Right atrium auricular region (tissue), 2 donors: ENCODE measurements around the gene LHFPL2. TPM values are rescaled to one million over a fixed set of nuclear protein-coding genes. Genes with fewer than 3 reads are reported as not detected.

ENCODE experiments used
- DNase-seq: peaks from one replicate; pipeline ENCODE4 v3.0.0-alpha.2; 2019; ENCODE audit warnings: low spot score
- H3K27ac ChIP-seq, 2 donors: fragments of 200-600 bp; sonication (generic); 1 replicate in 1 of 2; 2 replicates in 1 of 2; pipeline ENCODE4 v1.5.1; 2016 to 2019
- H3K27me3 ChIP-seq, 2 donors: fragments of 200-600 bp; sonication (generic); one replicate each; pipeline versions ENCODE4 v1.5.1 to v1.6.0; 2017 to 2019
- H3K36me3 ChIP-seq: fragments of 200-600 bp; sonication (generic); one replicate; pipeline ENCODE4 v1.5.1; 2016
- H3K4me1 ChIP-seq, 2 donors: fragments of 200-600 bp; sonication (generic); one replicate each; pipeline versions ENCODE4 v1.5.1 to v1.6.0; 2017 to 2019
- H3K4me3 ChIP-seq, 2 donors: fragments of 200-600 bp; sonication (generic); 1 replicate in 1 of 2; 2 replicates in 1 of 2; pipeline ENCODE4 v1.5.1; 2017 to 2019; ENCODE audit warnings: mild to moderate bottlenecking in 1 of 2, moderate library complexity in 1 of 2
- H3K9me3 ChIP-seq, 2 donors: fragments of 200-600 bp; sonication (generic); one replicate each; pipeline ENCODE4 v1.5.1; 2019
- total RNA-seq, 2 donors: library from RNA; depleted of rRNA; stranded (reverse); fragments of >200 nt; gene quantifications; one replicate each; pipeline ENCODE4 v1.1.0, GENCODE V29; 2016
- TF ChIP-seq, protein P1 (sequence below), 2 donors: fragments of 200-600 bp; sonication (generic); IDR thresholded peaks; one replicate each; pipeline ENCODE4 v1.5.1; 2019; ENCODE audit warnings: antibody characterized with exemption in 2 of 2

LHFPL2 gene
- total RNA-seq, 2 donors from 2014 or later: 9.9 to 15.9 TPM

DNA sequence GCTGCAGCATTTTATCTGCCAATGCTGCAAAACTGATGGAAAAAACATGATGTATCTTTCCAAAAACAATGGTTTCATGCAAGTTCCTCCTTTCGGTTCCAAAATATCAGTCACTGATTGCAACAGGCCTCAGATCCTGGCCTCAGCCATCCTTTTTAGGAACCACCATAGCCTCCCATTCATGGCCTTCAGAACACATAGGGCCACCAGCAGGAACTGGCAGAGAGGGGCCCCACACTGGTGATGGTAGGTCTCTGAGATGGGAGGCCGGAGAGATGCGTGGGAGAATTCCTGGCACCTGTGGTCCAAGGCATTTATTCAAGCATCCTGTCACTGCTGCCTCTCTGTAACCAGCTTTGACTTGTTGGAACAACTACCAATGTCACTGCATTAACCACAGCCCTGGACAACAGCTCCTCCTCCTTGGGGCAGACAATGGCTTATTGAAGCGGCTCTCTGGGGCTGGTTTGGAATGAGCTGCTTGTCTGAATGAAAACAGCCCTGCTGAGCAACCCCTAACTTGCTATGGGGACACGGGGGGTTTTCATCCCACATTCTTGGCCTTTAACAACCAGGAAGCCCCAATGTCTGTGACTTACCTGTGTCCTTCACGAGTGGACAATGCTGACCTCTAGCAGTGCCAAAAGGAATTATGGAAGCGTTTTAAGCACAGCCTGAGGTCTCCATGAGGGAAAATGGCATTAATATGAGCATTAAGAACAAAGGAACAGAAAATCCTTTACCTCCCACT, 108.1 kb downstream of the LHFPL2 start:
- H3K27ac ChIP-seq: peak overlapping the region; percentile 52 to 73
- no peak overlapping the region for H3K4me3 ChIP-seq
- peak; percentile 84 for DNase-seq
- H3K4me1 ChIP-seq: peaks cover 0 to 26% of the 10 kb centered on the region in 2 donors
- TF ChIP-seq, protein P1, sequence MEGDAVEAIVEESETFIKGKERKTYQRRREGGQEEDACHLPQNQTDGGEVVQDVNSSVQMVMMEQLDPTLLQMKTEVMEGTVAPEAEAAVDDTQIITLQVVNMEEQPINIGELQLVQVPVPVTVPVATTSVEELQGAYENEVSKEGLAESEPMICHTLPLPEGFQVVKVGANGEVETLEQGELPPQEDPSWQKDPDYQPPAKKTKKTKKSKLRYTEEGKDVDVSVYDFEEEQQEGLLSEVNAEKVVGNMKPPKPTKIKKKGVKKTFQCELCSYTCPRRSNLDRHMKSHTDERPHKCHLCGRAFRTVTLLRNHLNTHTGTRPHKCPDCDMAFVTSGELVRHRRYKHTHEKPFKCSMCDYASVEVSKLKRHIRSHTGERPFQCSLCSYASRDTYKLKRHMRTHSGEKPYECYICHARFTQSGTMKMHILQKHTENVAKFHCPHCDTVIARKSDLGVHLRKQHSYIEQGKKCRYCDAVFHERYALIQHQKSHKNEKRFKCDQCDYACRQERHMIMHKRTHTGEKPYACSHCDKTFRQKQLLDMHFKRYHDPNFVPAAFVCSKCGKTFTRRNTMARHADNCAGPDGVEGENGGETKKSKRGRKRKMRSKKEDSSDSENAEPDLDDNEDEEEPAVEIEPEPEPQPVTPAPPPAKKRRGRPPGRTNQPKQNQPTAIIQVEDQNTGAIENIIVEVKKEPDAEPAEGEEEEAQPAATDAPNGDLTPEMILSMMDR (IDR thresholded peaks at IDR 0.05): no peak
- no peaks in the 10 kb centered on the region for H3K27me3 ChIP-seq
- H3K9me3 ChIP-seq: no peaks in the 10 kb centered on the region
- H3K36me3 ChIP-seq: no peaks in the 10 kb centered on the region

DNA sequence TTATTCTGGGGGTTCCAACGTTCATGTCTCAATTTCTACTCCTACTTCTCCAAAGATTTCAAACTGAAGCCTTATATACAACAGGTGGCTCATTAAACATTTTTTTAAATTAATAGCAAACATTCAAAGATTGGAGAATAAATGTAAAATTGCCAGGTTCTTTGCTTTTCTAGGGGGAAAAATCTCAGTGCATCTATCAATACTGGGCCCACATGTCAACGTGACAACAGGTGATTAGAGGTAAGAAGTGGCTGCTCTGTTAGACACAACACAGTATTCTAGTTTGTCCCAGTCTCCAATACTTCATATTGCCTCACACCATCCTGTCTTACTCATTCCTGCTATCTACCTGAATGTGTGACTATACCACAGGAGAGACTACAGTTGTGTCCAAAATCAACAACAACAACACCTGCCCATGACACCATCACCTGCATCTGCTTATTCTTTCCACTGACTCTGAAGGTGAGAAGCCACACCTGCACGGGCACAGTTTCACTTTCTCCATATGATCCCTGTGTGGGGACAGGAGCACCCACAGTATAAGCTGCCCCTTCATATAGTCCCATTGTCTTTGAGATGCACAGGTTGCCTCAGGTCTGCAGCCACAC, 110.2 kb downstream of the LHFPL2 start:
- no peak overlapping the region for H3K27ac ChIP-seq
- H3K27me3 ChIP-seq: no peaks in the 10 kb centered on the region
- H3K9me3 ChIP-seq: no peaks in the 10 kb centered on the region
- peaks cover 0 to 44% of the 10 kb centered on the region in 2 donors for H3K4me1 ChIP-seq
- H3K4me3 ChIP-seq: no peak overlapping the region
- TF ChIP-seq, protein P1 (IDR thresholded peaks at IDR 0.05): no peak
- DNase-seq: no peak
- no peaks in the 10 kb centered on the region for H3K36me3 ChIP-seq

DNA sequence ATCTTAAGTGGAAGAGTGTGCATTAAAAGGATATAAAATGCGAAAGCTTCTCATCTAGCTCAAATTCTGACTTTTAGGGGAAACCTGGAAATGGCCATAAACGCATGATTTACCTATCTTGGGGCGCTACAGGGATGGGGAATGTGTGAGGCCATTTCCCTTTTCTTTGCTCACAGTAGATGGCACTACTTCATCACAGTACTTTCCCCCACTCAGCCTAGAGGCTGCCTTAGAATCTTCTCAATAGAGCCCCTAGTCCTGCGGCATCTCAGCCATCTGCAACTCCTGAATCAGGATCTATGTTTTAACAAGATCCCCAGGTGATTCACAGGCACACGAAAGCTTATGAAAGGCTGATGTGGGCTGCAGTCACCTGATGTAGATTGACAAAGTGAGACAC, 110.8 kb downstream of the LHFPL2 start:
- Histone ChIP-seq H3K9me3 (no peaks in the 10 kb centered on the region), H3K27ac (no peak overlapping the region), H3K27me3 (no peaks in the 10 kb centered on the region), H3K4me3 (no peak overlapping the region), H3K36me3 (no peaks in the 10 kb centered on the region), H3K4me1 (peaks cover 0 to 47% of the 10 kb centered on the region in 2 donors)
- DNase-seq: no peak
- TF ChIP-seq, protein P1 (IDR thresholded peaks at IDR 0.05): peak in 1 of 2 donors; percentile 77

DNA sequence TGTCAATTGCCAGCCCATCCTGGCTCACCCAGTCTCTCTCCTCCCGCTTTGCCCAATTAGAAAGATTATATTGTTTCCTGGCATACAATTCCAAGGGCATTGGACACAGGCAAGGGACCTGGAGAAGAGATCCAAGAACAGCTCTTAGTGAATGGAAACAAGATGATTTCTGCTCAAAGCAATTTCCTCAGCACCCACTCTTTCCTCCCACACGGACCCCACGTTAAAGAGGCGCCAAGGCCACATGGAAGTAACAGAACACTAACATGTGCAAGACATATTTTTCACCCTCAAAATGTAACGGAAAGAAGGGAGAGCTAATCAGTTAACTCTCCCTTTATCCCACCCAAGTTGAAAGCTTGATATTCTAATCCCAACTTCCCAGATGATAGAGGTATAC, 111.2 kb downstream of the LHFPL2 start:
- H3K4me1 ChIP-seq: peaks cover 0 to 47% of the 10 kb centered on the region in 2 donors
- TF ChIP-seq, protein P1 (IDR thresholded peaks at IDR 0.05): no peak

DNA sequence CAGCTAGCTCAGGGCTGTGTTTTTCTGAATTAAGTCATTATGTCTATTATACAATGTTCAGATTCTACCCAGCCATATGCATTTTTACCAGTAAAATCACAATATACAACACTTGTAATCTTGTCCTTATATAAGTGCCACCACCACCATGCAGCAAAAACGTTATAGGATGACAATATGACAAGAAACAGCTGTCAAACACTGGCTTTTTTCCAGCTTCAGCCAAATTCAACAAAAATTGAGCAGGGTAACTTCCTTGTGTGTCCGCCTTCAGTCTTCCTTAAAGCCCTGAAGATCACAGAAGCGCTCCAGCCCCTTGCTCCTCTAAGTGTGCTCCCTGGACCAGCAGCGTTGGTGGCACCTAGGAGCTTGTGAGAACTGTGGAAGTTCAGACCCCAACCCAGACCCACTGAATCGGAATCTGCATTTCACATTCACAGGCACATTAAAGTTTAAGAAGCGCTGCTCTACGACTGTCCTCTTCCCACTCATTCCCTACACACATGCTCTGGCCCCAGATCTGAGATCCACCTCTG, 111.8 kb downstream of the LHFPL2 start:
- no peaks in the 10 kb centered on the region for H3K9me3 ChIP-seq
- H3K27me3 ChIP-seq: no peaks in the 10 kb centered on the region
- H3K36me3 ChIP-seq: no peaks in the 10 kb centered on the region
- no peak overlapping the region for H3K4me3 ChIP-seq
- H3K27ac ChIP-seq: no peak overlapping the region
- no peak for DNase-seq
- TF ChIP-seq, protein P1 (IDR thresholded peaks at IDR 0.05): no peak
- H3K4me1 ChIP-seq: peaks cover 0 to 47% of the 10 kb centered on the region in 2 donors

More for the DNA sequence above, 111.2 kb downstream of the LHFPL2 start:
- DNase-seq: no peak
- no peaks in the 10 kb centered on the region for H3K36me3 ChIP-seq
- H3K9me3 ChIP-seq: no peaks in the 10 kb centered on the region
- H3K27ac ChIP-seq: no peak overlapping the region
- no peaks in the 10 kb centered on the region for H3K27me3 ChIP-seq
- H3K4me3 ChIP-seq: no peak overlapping the region
